Left kidney (tissue), 2 donors: ENCODE data around the gene CAST. TPM values are rescaled to one million over a fixed set of nuclear protein-coding genes. Genes with fewer than 3 reads are reported as not detected.

Experiments used
- DNase-seq: peaks from one replicate; pipeline ENCODE4 v3.0.0-alpha.2; 2013
- polyA plus RNA-seq: library from polyadenylated mRNA; unstranded; fragments of 120-200 nt; gene quantifications from one replicate; pipeline ENCODE4 v1.2.1, GENCODE V29; 2013; ENCODE audit not compliant: insufficient read length

The CAST gene
- polyA plus RNA-seq, 1 donor: 138 TPM

GRCh38 chr5:96668725-96669124 is 6.5 kb downstream of the CAST start:
- DNase-seq: no peak

DNA sequence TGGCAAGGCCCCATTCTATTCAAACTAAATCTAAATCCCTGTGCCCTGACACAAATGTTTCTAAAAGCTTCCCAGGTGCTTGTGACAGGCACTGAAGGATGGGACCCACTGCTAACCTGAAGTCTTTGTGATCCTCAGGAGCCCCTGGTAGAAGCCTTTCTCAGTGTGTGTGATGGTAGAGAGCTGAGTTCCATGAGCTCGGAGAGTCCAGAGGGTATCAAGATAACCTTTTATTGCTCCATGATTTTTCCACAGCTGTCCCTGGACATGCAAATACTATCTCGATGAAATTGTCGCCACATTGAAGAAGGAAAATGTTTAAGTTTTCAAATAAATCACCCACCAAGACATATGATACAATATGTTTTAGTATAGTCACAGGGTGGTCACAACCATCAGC is 7.7 kb downstream of the CAST start:
- no peak for DNase-seq

- no peak for DNase-seq
These were observed 9.3 kb downstream of the CAST start for GRCh38 chr5:96671441-96671840.

DNA sequence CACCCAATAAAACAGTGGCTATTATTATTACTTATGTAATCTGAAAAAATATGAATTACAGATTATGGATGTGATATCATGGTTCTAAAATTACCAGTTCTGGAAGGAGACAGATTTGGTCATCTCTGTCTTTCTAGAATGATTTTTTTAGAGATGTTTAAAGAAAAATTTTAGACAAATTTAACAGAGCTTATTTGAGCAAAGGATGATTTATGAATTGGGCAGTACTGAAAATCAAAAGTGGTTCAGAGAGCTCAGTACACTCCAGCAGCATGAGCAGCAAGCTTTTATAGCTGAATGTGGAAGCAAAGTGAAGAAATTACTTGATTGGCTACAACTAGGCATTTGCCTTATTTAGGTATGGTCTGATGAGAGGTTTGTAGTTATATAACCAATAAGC is 11.0 kb downstream of the CAST start:
- no peak for DNase-seq

DNA sequence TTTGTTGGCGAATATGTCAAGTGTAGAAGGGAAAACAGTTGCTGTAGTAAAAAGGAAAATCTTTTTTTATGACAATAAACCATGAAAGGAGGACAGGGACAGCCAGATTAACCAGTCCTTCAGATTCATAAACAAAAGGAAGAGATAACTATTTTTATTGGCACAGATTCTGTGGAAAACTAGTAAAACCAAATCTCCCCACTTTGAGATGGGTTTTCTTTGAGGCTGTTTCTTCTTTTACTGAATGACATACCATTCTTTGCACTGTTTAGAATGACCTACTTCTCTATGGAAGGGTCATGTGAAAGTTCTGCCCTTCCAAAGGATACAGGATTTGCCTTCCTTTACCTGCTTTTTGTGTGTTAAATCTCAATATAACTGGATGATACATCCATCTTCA is 13.7 kb downstream of the CAST start:
- DNase-seq: no peak

DNA sequence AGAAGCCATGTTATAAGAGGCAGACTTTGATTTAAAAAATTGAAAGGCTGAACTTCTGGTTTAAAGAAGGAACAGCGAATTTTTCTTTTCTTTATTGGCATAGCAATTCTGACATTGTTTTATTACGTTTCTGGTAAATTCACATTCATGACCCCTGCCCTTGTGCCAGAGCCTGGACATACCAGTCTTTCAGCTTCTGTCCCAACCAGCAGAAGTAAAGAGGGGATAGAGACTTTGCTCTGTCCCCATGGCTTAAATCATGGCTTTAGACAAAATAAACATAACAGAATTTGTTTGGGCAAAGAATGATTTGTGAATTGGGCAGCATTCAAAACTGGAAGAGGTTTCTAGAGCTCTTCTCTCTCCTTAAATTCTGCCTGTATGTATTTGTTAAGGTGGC is 15.3 kb downstream of the CAST start:
- DNase-seq: no peak

- no peak for DNase-seq
These were observed 17.1 kb downstream of the CAST start for GRCh38 chr5:96679293-96679692.

DNA sequence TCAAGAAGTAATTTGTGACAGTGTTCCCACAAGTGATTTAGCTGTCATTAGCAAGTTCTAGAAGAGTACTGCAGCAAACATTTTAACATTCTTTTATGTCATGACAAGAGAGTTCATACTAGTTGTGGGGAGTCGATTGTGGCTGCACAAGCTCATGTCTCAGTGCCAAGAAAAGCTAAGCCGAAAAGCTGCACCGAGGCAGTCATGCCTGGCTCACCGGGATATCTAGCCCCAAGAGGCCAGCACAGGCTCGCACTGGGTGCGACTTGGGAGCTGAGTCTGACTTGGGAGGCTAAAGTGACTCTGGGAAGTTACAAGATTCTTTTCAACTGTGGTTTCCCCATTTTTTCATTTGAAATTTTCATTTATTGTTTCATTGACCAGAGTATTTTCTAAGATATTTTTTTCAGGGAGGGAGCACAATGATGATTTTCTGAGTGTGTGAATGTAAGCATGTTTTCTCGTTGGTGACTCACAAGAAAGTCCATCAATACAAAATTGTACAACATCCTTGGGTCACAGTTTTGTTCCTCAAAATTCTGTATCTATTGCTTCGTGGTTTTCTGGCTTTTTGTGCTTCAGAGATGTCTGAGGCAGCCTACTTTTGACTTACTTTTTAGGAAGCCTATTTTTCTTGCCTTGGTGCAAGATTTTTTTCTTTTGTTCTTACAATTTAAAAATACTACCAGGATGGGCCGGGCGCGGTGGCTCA is 18.7 kb downstream of the CAST start:
- no peak for DNase-seq

DNA sequence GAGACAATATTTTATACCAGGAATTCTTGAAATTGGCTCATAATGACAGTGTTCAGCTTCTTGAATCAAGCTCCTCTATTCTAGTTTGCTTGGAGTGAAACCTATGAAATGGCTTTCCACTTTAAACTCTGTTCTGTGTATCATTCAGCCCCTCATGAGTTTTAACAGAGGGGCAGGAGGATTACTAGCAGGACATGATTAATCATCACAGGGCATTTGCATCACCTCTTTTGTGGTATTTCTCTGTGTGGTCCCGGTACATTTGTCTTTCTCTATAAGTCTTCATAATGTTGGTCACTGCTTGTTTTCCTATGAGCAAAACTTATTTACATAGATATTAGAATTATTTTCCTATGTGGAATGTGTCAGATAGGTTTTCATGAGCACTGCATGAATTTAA is 21.2 kb downstream of the CAST start:
- DNase-seq: no peak

GRCh38 chr5:96683810-96684209 is 21.6 kb downstream of the CAST start:
- DNase-seq: no peak

GRCh38 chr5:96687080-96687479 is 24.9 kb downstream of the CAST start:
- no peak for DNase-seq

DNA sequence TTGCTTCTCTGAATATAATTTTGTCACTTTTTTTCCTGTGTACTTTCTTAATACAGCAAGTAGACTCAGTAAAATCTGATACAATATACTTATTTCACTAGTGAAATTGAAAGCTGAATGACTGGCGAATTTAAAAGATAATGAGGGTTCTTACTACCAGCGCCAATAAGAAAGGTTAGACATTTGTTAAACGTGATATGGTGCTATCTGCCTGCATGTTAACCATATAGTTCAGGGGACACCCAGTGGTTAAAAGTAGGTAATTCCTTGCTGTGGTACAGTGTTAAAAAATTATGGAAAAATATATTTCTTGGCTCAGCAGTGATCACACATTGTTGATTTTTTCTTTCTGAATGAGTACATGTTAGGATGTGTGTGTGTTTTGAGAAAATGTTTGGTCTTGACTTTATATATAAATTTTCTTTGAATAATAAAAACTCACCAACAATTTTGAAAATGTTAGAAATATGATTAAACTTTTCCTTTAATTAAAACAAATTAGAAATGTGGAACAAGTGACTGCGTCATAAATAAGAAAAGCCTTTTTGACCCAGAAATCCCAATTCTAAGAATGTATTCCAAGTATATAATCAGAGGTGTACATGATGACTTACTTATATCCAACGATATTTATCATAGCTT is 25.8 kb downstream of the CAST start:
- no peak for DNase-seq

DNA sequence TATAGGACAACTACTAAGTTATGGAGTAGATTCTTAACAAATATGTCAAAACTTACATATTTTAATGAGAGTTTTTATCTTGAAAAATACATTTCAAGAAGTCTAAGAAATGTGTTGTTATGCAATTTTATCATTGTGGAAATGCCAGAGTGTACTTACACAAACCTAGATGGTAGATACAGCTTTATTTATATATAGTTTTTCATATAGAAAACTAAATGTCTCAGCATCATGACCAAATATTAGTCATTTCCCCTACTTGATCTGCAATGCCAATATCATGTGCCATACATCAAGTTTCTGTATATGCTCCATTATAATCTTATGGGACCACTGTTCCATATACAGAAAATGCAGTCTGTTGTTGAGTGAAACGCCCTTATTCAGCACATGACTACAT is 28.7 kb downstream of the CAST start:
- DNase-seq: no peak

DNA sequence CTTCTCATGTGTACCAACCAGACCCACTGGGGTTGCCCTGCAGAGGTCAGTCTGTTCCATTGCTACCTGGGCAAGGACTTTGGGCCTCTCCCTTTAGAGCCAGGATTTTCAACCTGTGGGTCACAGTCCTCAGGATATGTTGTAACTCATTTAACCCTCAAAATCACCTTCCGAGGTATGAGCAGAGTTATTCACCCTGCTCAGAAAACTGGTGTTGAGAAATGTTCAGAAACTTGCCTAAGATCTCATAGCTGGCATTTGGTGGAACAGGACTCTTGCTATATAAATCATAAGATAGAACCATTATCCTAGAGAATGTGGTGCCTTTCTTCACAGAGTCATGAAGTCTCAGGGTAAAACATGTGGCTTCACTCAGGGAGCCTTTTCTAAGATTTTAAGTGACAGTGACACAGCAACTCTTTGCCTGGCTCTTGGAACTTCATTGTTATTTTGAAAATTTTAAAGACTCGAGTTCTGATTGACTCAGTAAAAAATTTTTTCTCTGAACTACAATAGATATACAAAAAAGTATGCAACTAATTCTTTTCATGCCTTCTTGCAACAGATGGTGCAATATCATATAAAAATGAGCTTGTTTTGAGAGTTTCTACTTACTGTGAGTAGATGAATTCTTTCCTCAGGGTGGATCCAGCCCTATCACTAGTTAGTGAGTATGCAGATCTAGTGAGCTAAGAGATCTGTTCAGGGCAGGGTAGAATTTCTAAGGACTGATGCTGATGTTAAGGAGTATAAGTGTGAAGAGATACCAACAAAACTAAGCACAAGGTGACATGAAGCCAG is 29.5 kb downstream of the CAST start:
- no peak for DNase-seq

GRCh38 chr5:96692441-96692840 is 30.3 kb downstream of the CAST start:
- no peak for DNase-seq

DNA sequence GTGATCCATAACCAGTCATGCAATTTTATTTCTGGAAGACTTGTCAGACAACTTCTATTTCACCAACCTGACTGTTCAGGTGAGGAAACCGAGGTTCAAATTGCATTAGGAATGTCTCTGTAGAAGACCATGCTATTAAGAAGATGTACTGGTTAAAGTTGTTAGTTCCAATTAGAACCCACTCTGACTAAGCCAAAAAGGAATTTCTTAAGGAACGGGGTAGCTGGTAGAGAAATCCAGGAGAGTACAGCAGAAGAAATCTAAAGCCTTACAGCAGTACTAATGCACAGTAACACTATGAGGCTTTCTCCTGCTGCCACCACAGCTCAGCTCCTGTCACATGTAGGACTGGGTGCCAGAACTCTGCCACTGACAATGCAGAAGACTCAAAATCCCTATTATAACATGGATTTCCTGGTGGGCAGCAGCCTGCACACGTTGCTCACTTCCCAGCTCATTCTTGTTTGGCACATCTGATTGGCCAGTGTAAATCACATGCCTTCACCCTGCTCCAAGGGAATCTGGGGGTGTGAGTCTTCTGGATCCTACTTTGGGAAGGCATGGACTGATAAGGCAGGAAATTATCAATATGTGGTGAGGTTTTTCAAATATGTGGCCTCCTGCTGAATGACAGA is 37.1 kb downstream of the CAST start:
- DNase-seq: no peak

DNA sequence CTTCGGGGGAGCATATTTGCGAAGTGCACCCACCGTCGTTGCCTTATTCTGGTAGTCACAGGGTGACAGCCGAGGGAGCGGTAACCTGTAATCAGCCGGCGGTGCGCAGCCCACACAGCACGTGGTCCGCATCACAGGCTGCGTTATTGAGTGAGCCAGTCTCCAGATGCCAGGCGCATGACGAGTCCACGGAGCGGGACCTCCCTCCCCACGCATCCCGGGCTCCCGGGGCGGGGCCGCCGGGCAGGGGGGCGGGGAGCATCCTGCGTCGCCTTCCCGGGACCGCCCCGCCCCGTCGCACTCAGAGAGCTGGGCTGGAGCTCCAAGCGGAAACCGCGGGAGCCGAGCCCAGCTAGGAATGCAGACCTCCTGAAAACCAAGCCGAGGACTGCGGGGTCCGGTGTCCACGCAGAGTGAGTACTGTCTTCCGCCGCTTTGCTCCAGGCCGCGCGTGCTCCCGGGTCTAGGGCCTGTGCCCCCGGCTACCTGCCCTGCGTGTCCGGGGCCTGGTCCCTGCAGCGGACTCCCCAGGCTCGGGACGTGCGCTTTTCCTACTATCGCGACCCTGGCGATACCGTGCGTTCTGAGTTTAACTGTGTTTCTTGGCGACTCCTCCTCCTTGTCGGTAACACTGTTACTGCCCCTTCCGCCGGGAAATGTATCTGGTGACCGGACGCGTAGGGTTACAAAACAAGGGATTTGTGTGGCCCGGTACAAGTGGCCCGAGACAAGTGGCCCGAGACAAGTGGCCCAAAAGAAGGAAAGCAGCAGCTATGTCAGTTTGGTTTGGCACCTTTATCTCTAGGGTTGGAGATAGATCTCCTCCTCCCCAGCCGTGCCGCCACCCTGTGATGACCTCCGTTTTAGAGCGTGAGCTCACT is 40.6 kb downstream of the CAST start:
- DNase-seq: peak; percentile 88

GRCh38 chr5:96703384-96703920 is 41.3 kb downstream of the CAST start:
- DNase-seq: peak; percentile 42

- no peak for DNase-seq
These were observed 41.8 kb downstream of the CAST start for GRCh38 chr5:96703995-96704394.

DNA sequence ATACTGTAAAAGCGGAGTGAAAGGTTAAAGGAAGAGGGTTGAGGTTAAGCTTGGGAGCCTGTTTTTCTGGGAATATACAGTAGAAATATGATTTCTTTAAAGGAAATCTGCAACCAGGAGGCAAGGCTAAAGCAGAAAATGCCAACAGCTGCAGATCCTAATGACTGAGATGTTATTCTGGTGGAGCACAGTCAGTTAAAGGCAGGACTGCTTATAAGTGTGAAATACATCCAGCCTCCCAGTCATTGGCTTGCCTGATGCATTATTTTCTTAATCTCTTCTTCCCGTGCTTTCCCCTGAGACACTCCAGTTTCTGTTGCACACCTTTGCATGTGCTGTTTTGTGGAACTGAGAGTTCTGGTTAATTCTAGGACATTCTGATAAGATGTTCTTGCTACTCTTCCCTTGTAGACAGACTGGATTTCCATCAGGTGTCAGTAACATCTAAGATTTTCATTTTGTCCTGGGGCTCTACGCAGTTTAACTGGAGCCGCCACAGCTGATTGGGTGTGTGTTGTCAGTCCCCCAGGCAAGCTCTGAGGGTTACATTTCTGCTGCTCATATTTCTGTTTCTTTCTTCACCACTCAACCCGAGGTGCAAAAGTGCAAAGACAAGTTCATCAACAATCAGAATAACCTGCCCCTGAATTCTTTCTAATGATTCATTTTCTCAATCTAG is 44.4 kb downstream of the CAST start:
- no peak for DNase-seq

DNA sequence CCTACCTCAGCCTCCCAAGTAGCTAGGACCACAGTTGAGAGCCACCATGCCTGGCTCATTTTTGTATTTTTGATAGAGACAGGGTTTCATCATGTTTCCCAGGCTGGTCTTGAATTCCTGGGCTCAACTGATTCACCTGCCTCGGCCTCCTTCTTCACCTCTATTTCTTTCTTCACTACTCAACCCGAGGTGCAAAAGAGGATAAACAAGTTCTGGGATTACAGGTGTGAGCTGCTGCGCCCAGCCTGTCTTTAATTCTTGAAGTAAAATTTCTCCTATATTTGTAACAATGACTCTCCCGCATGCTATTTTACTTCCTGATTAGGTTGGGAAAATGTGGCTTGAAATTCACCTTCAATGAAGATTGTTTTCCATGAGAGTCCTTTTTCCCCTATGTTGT is 46.4 kb downstream of the CAST start:
- DNase-seq: no peak
